IMR-90 (cell line): ENCODE data around the gene CCL13. TPM values are rescaled to one million over a fixed set of nuclear protein-coding genes. Genes with fewer than 3 reads are reported as not detected.

Source experiments
- ATAC-seq: fragments of 200-7000 bp; cut with Tn5 transposase; 2 replicates; pipeline ENCODE4 v1.9.1; 2020; ENCODE audit warnings: low read depth, mild to moderate bottlenecking, moderate library complexity
- BruUV-seq: library from RNA; stranded (reverse); fragments of 400-500 nt; replicated peaks from 2 replicates; lab custom pipeline; 2021; lab: Mats Ljungman, UMichigan
- CTCF ChIA-PET: fragments of 300-600 bp; formaldehyde crosslinking; extraction: SDS; loops from one replicate; lab custom pipeline; 2021; ENCODE audit warnings: antibody characterized with exemption; lab: Yijun Ruan, JAX
- POLR2A ChIA-PET: fragments of 300-600 bp; sonication (Branson Sonifier 250); formaldehyde crosslinking; loops from one replicate; lab custom pipeline; 2022; ENCODE audit warnings: antibody characterized with exemption; ENCODE audit not compliant: unreplicated experiment; lab: Charles Lee
- DNase-seq: peaks from one replicate; pipeline ENCODE4 v3.0.0; 2013
- H2AFZ ChIP-seq: replicated peaks from 2 replicates; pipeline ENCODE3; 2013; ENCODE audit warnings: low read length, mild to moderate bottlenecking; ENCODE audit not compliant: poor library complexity
- H2AK5ac ChIP-seq: 2 replicates; pipeline ENCODE4 v1.6.1; 2013; ENCODE audit warnings: low read depth, low read length, inconsistent platforms
- H2AK9ac ChIP-seq: replicated peaks from 2 replicates; pipeline ENCODE3; 2013; ENCODE audit warnings: mild to moderate bottlenecking, low read depth, low read length, moderate library complexity; ENCODE audit not compliant: poor library complexity
- H2BK120ac ChIP-seq: 2 replicates; pipeline ENCODE4 v1.6.1; 2013; ENCODE audit warnings: low read depth, low read length, inconsistent platforms
- H2BK15ac ChIP-seq: 3 replicates; pipeline ENCODE4 v1.6.1; 2013; ENCODE audit warnings: low read depth, low read length, inconsistent platforms
- H2BK20ac ChIP-seq: 2 replicates; pipeline ENCODE4 v1.6.1; 2013; ENCODE audit warnings: low read depth, mild to moderate bottlenecking, inconsistent platforms, low read length, moderate library complexity
- H2BK5ac ChIP-seq: 2 replicates; pipeline ENCODE4 v1.6.1; 2013; ENCODE audit warnings: mild to moderate bottlenecking, low read depth, low read length, inconsistent platforms; ENCODE audit not compliant: poor library complexity, severe bottlenecking
- H3K14ac ChIP-seq: replicated peaks from 2 replicates; pipeline ENCODE4 v1.6.1; 2013; ENCODE audit warnings: low read depth, low read length, inconsistent platforms
- H3K18ac ChIP-seq: 2 replicates; pipeline ENCODE4 v1.6.1; 2013; ENCODE audit warnings: low read depth, low read length, control low read depth
- H3K23ac ChIP-seq: 2 replicates; pipeline ENCODE4 v1.6.1; 2013; ENCODE audit warnings: low read depth, low read length, inconsistent platforms
- H3K27ac ChIP-seq: 2 replicates; pipeline ENCODE4 v1.5.1; 2013; ENCODE audit warnings: mild to moderate bottlenecking, control low read depth, low read length; ENCODE audit not compliant: insufficient read depth
- H3K27me3 ChIP-seq: 2 replicates; pipeline ENCODE4 v1.6.1; 2013; ENCODE audit warnings: low read length; ENCODE audit not compliant: control insufficient read depth, insufficient read depth
- H3K36me3 ChIP-seq: 2 replicates; pipeline ENCODE4 v1.6.1; 2013; ENCODE audit warnings: low read length, mixed read lengths; ENCODE audit not compliant: control insufficient read depth, insufficient read depth
- H3K4ac ChIP-seq: 2 replicates; pipeline ENCODE4 v1.6.1; 2013; ENCODE audit warnings: low read depth, low read length, inconsistent platforms
- H3K4me1 ChIP-seq: 2 replicates; pipeline ENCODE4 v1.6.1; 2013; ENCODE audit warnings: low read length, mixed read lengths; ENCODE audit not compliant: control insufficient read depth, insufficient read depth
- H3K4me2 ChIP-seq: 2 replicates; pipeline ENCODE4 v1.6.1; 2013; ENCODE audit warnings: low read depth, mild to moderate bottlenecking, control low read depth, low read length, moderate library complexity
- H3K4me3 ChIP-seq: 2 replicates; pipeline ENCODE4 v1.5.1; 2013; ENCODE audit warnings: low read depth, mild to moderate bottlenecking, control low read depth, low read length, moderate library complexity; ENCODE audit not compliant: insufficient read depth
- H3K56ac ChIP-seq: 2 replicates; pipeline ENCODE4 v1.6.1; 2013; ENCODE audit warnings: low read length, inconsistent platforms; ENCODE audit not compliant: insufficient read depth; ENCODE audit errors: extremely low read depth
- H3K79me1 ChIP-seq, 2 experiments: 2 replicates each; pipeline ENCODE4 v1.6.1; 2013; ENCODE audit warnings: low read length in 2 of 2, inconsistent platforms in 1 of 2, low read depth in 1 of 2
- H3K9ac ChIP-seq: 2 replicates; pipeline ENCODE4 v1.6.1; 2013; ENCODE audit warnings: low read depth, low read length, control low read depth
- H3K9me1 ChIP-seq: 2 replicates; pipeline ENCODE4 v1.6.1; 2013; ENCODE audit warnings: low read length, inconsistent platforms; ENCODE audit not compliant: insufficient read depth
- H3K9me3 ChIP-seq: 2 replicates; pipeline ENCODE4 v1.6.1; 2013; ENCODE audit warnings: low read length; ENCODE audit not compliant: control insufficient read depth, insufficient read depth
- H4K20me1 ChIP-seq: 2 replicates; pipeline ENCODE4 v1.6.1; 2013; ENCODE audit warnings: low read length, inconsistent platforms; ENCODE audit not compliant: insufficient read depth
- H4K5ac ChIP-seq: 2 replicates; pipeline ENCODE4 v1.6.1; 2013; ENCODE audit warnings: mild to moderate bottlenecking, low read depth, low read length, control low read depth
- H4K8ac ChIP-seq, 2 experiments: 2 replicates each; pipeline ENCODE4 v1.6.1; 2013; ENCODE audit warnings: low read depth in 2 of 2, low read length in 2 of 2, control low read depth in 1 of 2, inconsistent platforms in 1 of 2
- H4K91ac ChIP-seq: 2 replicates; pipeline ENCODE4 v1.6.1; 2013; ENCODE audit warnings: low read depth, low read length, inconsistent platforms; ENCODE audit not compliant: insufficient read depth
- ELK1 ChIP-seq: fragments of 150-350 bp; IDR thresholded peaks from 2 replicates; pipeline ENCODE4 v1.6.1; 2016; ENCODE audit warnings: low read depth, mild to moderate bottlenecking, low read length, moderate library complexity, borderline replicate concordance
- MAFK ChIP-seq: IDR thresholded peaks from 2 replicates; pipeline ENCODE4 v1.6.1; 2012; ENCODE audit warnings: low read depth, low read length, improper control_type of control experiment
- MAZ ChIP-seq: IDR thresholded peaks from 2 replicates; pipeline ENCODE4 v1.6.1; 2012; ENCODE audit warnings: low read depth, mild to moderate bottlenecking, low read length, improper control_type of control experiment, moderate library complexity, borderline replicate concordance
- MXI1 ChIP-seq: IDR thresholded peaks from 2 replicates; pipeline ENCODE4 v1.6.1; 2012; ENCODE audit warnings: low read depth, mild to moderate bottlenecking, low read length, moderate library complexity, borderline replicate concordance
- NFE2L2 ChIP-seq: fragments of 150-350 bp; IDR thresholded peaks from 2 replicates; pipeline ENCODE4 v1.6.1; 2016; ENCODE audit warnings: low read depth, mild to moderate bottlenecking, low read length
- WGBS, 2 experiments: methylation state at CpG; one replicate each; pipeline versions ENCODE4 v1.1.5 to v1.1.7; 2013; ENCODE audit warnings: missing lambda C conversion rate in 2 of 2; ENCODE audit not compliant: insufficient read length in 1 of 2; ENCODE audit errors: extremely low coverage in 2 of 2; 5-methylcytosine and 5-hydroxymethylcytosine counted together
- dilution Hi-C: fragments of 300-500 bp; cut with HindIII; formaldehyde crosslinking; loops from one replicate; pipeline ENCODE4 v1.14.3; 2018; ENCODE audit warnings: low sequenced_read_pairs; ENCODE audit not compliant: unreplicated experiment
- in situ Hi-C: fragments of 300-500 bp; cut with MboI; formaldehyde crosslinking; loops from 3 replicates; pipeline ENCODE4 v1.14.3; 2019; ENCODE audit warnings: low sequenced_read_pairs, inconsistent platforms, mixed read lengths
- intact Hi-C: fragments of 100-400 bp; cut with micrococcal nuclease; formaldehyde crosslinking; loops from 2 replicates; pipeline ENCODE4 v1.10.0; 2022
- polyA plus RNA-seq, 3 experiments: library from polyadenylated mRNA; depleted of rRNA; stranded (reverse); fragments of >200 nt; gene quantifications; 2 replicates each; pipeline ENCODE4 v1.2.3, GENCODE V29; 2012; ENCODE audit warnings: low replicate concordance in 1 of 3
- total RNA-seq: library from RNA; depleted of rRNA; stranded (reverse); fragments of >200 nt; gene quantifications from 2 replicates; pipeline ENCODE4 v1.2.3, GENCODE V29; 2012
- TF ChIP-seq, protein P1 (sequence below): fragments of 150-350 bp; IDR thresholded peaks from 2 replicates; pipeline ENCODE4 v1.6.1; 2017; ENCODE audit warnings: mild to moderate bottlenecking, antibody characterized with exemption, low read length, low read depth
- TF ChIP-seq, protein P2 (sequence below): conservative IDR thresholded peaks from 2 replicates; pipeline ENCODE4 v1.5.1; 2012; ENCODE audit warnings: mild to moderate bottlenecking, low read depth, low read length, improper control_type of control experiment

Gene CCL13
- total and polyA plus RNA-seq, 2 of the 4 experiments (the other 2 are of a cell fraction) = 0.18 TPM; not detected in 1

DNA sequence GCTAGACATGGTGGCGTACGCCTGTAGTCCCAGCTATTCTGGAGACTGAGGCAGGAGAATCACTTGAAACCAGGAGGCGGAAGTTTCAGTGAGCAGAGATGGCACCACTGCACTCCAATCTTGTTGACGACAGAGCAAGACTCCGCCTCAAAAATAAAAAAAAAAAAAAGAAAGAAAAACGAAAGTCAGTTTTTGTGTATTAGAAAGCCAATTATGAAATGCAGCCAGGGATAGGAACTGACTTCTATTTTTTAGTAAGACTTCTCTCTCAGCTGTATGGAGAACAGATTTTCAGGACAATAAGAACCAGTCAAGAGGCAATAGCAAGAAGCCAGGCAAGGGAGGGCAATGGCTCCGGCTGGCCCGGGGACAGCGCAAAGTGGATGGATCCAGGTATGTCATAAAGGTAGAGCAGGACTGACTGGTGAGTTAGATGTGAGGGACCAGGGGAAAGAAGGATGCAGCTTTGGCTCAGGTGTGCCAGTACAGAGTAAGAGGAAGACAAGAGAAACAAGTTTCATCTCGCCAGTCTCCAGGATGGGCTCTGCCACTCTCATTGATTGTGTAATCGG is 19.2 kb downstream of the CCL13 start:
- no peak overlapping the region for H2BK120ac ChIP-seq
- no peak overlapping the region for H2AK9ac ChIP-seq
- H3K18ac ChIP-seq = no peak overlapping the region
- no peak for ATAC-seq
- H3K9ac ChIP-seq = no peak overlapping the region
- no peak for DNase-seq
- H4K91ac ChIP-seq = no peak overlapping the region
- TF ChIP-seq, protein P1, sequence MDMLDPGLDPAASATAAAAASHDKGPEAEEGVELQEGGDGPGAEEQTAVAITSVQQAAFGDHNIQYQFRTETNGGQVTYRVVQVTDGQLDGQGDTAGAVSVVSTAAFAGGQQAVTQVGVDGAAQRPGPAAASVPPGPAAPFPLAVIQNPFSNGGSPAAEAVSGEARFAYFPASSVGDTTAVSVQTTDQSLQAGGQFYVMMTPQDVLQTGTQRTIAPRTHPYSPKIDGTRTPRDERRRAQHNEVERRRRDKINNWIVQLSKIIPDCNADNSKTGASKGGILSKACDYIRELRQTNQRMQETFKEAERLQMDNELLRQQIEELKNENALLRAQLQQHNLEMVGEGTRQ = no peak
- TF ChIP-seq NFE2L2 (no peak), MXI1 (no peak), ELK1 (no peak), MAZ (no peak), MAFK (no peak)
- TF ChIP-seq, protein P2, sequence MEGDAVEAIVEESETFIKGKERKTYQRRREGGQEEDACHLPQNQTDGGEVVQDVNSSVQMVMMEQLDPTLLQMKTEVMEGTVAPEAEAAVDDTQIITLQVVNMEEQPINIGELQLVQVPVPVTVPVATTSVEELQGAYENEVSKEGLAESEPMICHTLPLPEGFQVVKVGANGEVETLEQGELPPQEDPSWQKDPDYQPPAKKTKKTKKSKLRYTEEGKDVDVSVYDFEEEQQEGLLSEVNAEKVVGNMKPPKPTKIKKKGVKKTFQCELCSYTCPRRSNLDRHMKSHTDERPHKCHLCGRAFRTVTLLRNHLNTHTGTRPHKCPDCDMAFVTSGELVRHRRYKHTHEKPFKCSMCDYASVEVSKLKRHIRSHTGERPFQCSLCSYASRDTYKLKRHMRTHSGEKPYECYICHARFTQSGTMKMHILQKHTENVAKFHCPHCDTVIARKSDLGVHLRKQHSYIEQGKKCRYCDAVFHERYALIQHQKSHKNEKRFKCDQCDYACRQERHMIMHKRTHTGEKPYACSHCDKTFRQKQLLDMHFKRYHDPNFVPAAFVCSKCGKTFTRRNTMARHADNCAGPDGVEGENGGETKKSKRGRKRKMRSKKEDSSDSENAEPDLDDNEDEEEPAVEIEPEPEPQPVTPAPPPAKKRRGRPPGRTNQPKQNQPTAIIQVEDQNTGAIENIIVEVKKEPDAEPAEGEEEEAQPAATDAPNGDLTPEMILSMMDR = no peak
- in situ Hi-C loops = no loop called here
- H3K23ac ChIP-seq = no peak overlapping the region
- H2BK15ac ChIP-seq = no peak overlapping the region
- H3K79me1 ChIP-seq = no peaks in the 10 kb centered on the region
- no peak overlapping the region for H3K14ac ChIP-seq
- BruUV-seq = no TSS peak
- peaks cover 5% of the 10 kb centered on the region for H3K27me3 ChIP-seq
- H2BK20ac ChIP-seq = no peak overlapping the region
- no peak overlapping the region for H4K8ac ChIP-seq
- dilution Hi-C loops = no loop called here
- no peak overlapping the region for H4K5ac ChIP-seq
- H2BK5ac ChIP-seq = no peak overlapping the region
- no peak overlapping the region for H2AK5ac ChIP-seq
- intact Hi-C loops = no loop called here
- ChIA-PET CTCF (interaction anchor here (1.5 kb wide), 1 partner anchor 13 kb away, joined by 4 read pairs; no protein-coding TSS in a partner anchor), POLR2A (no interaction called here)
- no peak overlapping the region for H3K56ac ChIP-seq
- no peak overlapping the region for H3K27ac ChIP-seq
- no peak overlapping the region for H3K4me2 ChIP-seq
- no peaks in the 10 kb centered on the region for H3K4me1 ChIP-seq
- no peaks in the 10 kb centered on the region for H3K9me1 ChIP-seq
- H4K20me1 ChIP-seq = no peaks in the 10 kb centered on the region
- no peaks in the 10 kb centered on the region for H3K36me3 ChIP-seq
- H3K9me3 ChIP-seq = no peaks in the 10 kb centered on the region
- H3K4ac ChIP-seq = no peak overlapping the region
- H3K4me3 ChIP-seq = no peak overlapping the region
- no peak overlapping the region for H2AFZ ChIP-seq
- WGBS, 2 experiments = 94% methylated on average over 3 of the region's 11 CpGs; no CpG with 5 or more reads in 1 of the 2 experiments
